Neural cell (in vitro differentiated cells): ENCODE results near the gene RAPGEF5. TPM values are rescaled to one million over a fixed set of nuclear protein-coding genes. Genes with fewer than 3 reads are reported as not detected.

Experiments used
- H2AFZ ChIP-seq: fragments of 200-600, 300-800 bp; sonication (generic), shearing (Covaris generic); 2 replicates; pipeline ENCODE4 v1.6.0; 2014; ENCODE audit warnings: low read depth, mild to moderate bottlenecking, antibody characterized with exemption, low read length, moderate library complexity
- H3F3A ChIP-seq: fragments of 200-600 bp; shearing (Covaris generic); 2 replicates; pipeline ENCODE4 v1.6.1; 2016; ENCODE audit warnings: mild to moderate bottlenecking, moderate library complexity, mixed read lengths, antibody characterized with exemption, low read length; ENCODE audit not compliant: insufficient read depth, poor library complexity, severe bottlenecking
- H3K27ac ChIP-seq: fragments of 200-600, 300-800 bp; sonication (generic), shearing (Covaris generic); 2 replicates; pipeline ENCODE4 v1.5.1; 2014; ENCODE audit warnings: mild to moderate bottlenecking, low read length, moderate library complexity
- H3K27me3 ChIP-seq: fragments of 300-800, 200-600 bp; sonication (generic), shearing (Covaris generic); 2 replicates; pipeline ENCODE4 v1.6.0; 2014; ENCODE audit warnings: mild to moderate bottlenecking, low read depth, low read length, moderate library complexity; ENCODE audit not compliant: insufficient read depth
- H3K36me3 ChIP-seq: fragments of 300-800, 200-600 bp; sonication (generic), shearing (Covaris generic); 2 replicates; pipeline ENCODE4 v1.5.1; 2014; ENCODE audit warnings: mild to moderate bottlenecking, antibody characterized with exemption, low read length, moderate library complexity; ENCODE audit not compliant: insufficient read depth
- H3K4me2 ChIP-seq: fragments of 300-800, 200-600 bp; sonication (generic), shearing (Covaris generic); 2 replicates; pipeline ENCODE4 v1.6.0; 2014; ENCODE audit warnings: mild to moderate bottlenecking, low read length
- H3K4me3 ChIP-seq: fragments of 300-800, 200-600 bp; sonication (generic), shearing (Covaris generic); 2 replicates; pipeline ENCODE4 v1.5.1; 2014; ENCODE audit warnings: mild to moderate bottlenecking, low read length, moderate library complexity
- H3K79me2 ChIP-seq: fragments of 200-600 bp; shearing (Covaris generic); replicated peaks from 2 replicates; pipeline ENCODE4 v1.6.0; 2014; ENCODE audit warnings: mild to moderate bottlenecking, low read length, moderate library complexity; ENCODE audit not compliant: insufficient read depth
- H3K9ac ChIP-seq: fragments of 300-800, 200-600 bp; sonication (generic), shearing (Covaris generic); 2 replicates; pipeline ENCODE4 v1.6.1; 2016; ENCODE audit warnings: mild to moderate bottlenecking, low read length, mixed read lengths
- H3K9me2 ChIP-seq: fragments of 200-600 bp; shearing (Covaris generic); 2 replicates; pipeline ENCODE4 v1.6.1; 2016; ENCODE audit warnings: mild to moderate bottlenecking, low read length, mixed read lengths; ENCODE audit not compliant: insufficient read depth
- H3K9me3 ChIP-seq: fragments of 200-600, 300-800 bp; sonication (generic), shearing (Covaris generic); 2 replicates; pipeline ENCODE4 v1.6.1; 2016; ENCODE audit warnings: mild to moderate bottlenecking, mixed run types, low read length, moderate library complexity, mixed read lengths
- H4K20me1 ChIP-seq: fragments of 200-600 bp; shearing (Covaris generic); 2 replicates; pipeline ENCODE4 v1.6.1; 2016; ENCODE audit warnings: mild to moderate bottlenecking, mixed run types; ENCODE audit not compliant: insufficient read depth
- EP300 ChIP-seq: fragments of 450-650 bp; conservative IDR thresholded peaks from 2 replicates; pipeline ENCODE4 v1.6.1; 2014; ENCODE audit warnings: antibody characterized with exemption, mild to moderate bottlenecking, moderate library complexity; ENCODE audit not compliant: poor library complexity, severe bottlenecking
- EZH2 ChIP-seq: fragments of 200-600, 300-800 bp; shearing (Covaris generic), sonication (generic); IDR thresholded peaks from 2 replicates; pipeline ENCODE4 v1.6.1; 2014; ENCODE audit warnings: antibody characterized with exemption, low read length, borderline replicate concordance, mild to moderate bottlenecking; ENCODE audit not compliant: insufficient read depth, poor library complexity, severe bottlenecking
- MXI1 ChIP-seq: fragments of 450-650 bp; conservative IDR thresholded peaks from 2 replicates; pipeline ENCODE4 v1.6.1; 2014; ENCODE audit warnings: antibody characterized with exemption, mild to moderate bottlenecking; ENCODE audit not compliant: poor library complexity, severe bottlenecking
- POLR2AphosphoS5 ChIP-seq: IDR thresholded peaks from 2 replicates; pipeline ENCODE4 v1.6.1; 2012
- RAD21 ChIP-seq: fragments of 450-650 bp; conservative IDR thresholded peaks from 2 replicates; pipeline ENCODE4 v1.6.1; 2014; ENCODE audit warnings: antibody characterized with exemption, mild to moderate bottlenecking, moderate library complexity
- SMC3 ChIP-seq: fragments of 450-650 bp; conservative IDR thresholded peaks from 2 replicates; pipeline ENCODE4 v1.6.1; 2014; ENCODE audit warnings: antibody characterized with exemption, mild to moderate bottlenecking, moderate library complexity; ENCODE audit not compliant: poor library complexity
- TAF1 ChIP-seq: IDR thresholded peaks from 2 replicates; pipeline ENCODE4 v1.6.1; 2012; ENCODE audit warnings: low read depth
- polyA plus RNA-seq: library from polyadenylated mRNA; depleted of rRNA; stranded (reverse); fragments of >200 nt; gene quantifications from 2 replicates; pipeline ENCODE4 v1.2.3, GENCODE V29; 2014
- TF ChIP-seq, protein P1 (sequence below): fragments of 450-650 bp; IDR thresholded peaks from 2 replicates; pipeline ENCODE4 v1.5.1; 2014; ENCODE audit warnings: antibody characterized with exemption, mild to moderate bottlenecking, moderate library complexity; ENCODE audit not compliant: poor library complexity, severe bottlenecking
- TF ChIP-seq, protein P2 (sequence below): IDR thresholded peaks from 2 replicates; pipeline ENCODE4 v1.6.1; 2012; ENCODE audit warnings: borderline replicate concordance

RAPGEF5 gene
- polyA plus RNA-seq, 1 donor from 2014 or later, result 48.0 TPM

DNA sequence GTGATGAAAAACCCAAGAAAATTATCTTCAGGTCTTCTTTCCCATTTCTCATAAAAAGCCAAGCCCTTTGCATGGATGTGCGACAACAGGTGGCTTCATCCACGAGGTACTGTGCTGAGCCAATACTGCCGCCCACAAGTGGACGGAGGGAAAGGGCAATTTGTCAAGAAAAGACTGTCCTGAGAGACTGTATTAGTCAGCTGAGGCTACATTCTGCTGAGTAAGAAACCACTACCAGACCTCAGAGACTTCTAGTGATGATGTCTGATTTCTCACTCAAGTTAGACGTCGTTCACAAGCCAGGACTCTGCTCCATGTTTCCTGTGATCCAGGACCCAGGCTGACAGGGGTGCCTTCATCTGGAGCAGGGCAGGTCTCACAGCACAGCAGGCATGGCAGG lies 239.7 kb downstream of the RAPGEF5 start:
- Histone ChIP-seq H3K4me3 (no peak overlapping the region), H3K9me2 (no peaks in the 10 kb centered on the region), H3K27ac (no peak overlapping the region), H3F3A (no peaks in the 10 kb centered on the region), H3K27me3 (no peaks in the 10 kb centered on the region), H3K79me2 (no peaks in the 10 kb centered on the region), H3K4me2 (no peak overlapping the region), H4K20me1 (no peaks in the 10 kb centered on the region), H3K9me3 (no peaks in the 10 kb centered on the region), H3K36me3 (peaks cover 8% of the 10 kb centered on the region), H3K9ac (no peak overlapping the region), H2AFZ (no peak overlapping the region)
- no peak for TF ChIP-seq TAF1
- TF ChIP-seq, protein P1, sequence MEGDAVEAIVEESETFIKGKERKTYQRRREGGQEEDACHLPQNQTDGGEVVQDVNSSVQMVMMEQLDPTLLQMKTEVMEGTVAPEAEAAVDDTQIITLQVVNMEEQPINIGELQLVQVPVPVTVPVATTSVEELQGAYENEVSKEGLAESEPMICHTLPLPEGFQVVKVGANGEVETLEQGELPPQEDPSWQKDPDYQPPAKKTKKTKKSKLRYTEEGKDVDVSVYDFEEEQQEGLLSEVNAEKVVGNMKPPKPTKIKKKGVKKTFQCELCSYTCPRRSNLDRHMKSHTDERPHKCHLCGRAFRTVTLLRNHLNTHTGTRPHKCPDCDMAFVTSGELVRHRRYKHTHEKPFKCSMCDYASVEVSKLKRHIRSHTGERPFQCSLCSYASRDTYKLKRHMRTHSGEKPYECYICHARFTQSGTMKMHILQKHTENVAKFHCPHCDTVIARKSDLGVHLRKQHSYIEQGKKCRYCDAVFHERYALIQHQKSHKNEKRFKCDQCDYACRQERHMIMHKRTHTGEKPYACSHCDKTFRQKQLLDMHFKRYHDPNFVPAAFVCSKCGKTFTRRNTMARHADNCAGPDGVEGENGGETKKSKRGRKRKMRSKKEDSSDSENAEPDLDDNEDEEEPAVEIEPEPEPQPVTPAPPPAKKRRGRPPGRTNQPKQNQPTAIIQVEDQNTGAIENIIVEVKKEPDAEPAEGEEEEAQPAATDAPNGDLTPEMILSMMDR, result no peak
- TF ChIP-seq SMC3, result no peak

GRCh38 chr7:22116451-22117030 lies 240.4 kb downstream of the RAPGEF5 start:
- no peaks in the 10 kb centered on the region for H3K27me3 ChIP-seq
- H3F3A ChIP-seq, result no peaks in the 10 kb centered on the region
- H4K20me1 ChIP-seq, result no peaks in the 10 kb centered on the region
- no peak overlapping the region for H2AFZ ChIP-seq
- no peak overlapping the region for H3K4me3 ChIP-seq
- H3K27ac ChIP-seq, result no peak overlapping the region
- TF ChIP-seq, protein P2, sequence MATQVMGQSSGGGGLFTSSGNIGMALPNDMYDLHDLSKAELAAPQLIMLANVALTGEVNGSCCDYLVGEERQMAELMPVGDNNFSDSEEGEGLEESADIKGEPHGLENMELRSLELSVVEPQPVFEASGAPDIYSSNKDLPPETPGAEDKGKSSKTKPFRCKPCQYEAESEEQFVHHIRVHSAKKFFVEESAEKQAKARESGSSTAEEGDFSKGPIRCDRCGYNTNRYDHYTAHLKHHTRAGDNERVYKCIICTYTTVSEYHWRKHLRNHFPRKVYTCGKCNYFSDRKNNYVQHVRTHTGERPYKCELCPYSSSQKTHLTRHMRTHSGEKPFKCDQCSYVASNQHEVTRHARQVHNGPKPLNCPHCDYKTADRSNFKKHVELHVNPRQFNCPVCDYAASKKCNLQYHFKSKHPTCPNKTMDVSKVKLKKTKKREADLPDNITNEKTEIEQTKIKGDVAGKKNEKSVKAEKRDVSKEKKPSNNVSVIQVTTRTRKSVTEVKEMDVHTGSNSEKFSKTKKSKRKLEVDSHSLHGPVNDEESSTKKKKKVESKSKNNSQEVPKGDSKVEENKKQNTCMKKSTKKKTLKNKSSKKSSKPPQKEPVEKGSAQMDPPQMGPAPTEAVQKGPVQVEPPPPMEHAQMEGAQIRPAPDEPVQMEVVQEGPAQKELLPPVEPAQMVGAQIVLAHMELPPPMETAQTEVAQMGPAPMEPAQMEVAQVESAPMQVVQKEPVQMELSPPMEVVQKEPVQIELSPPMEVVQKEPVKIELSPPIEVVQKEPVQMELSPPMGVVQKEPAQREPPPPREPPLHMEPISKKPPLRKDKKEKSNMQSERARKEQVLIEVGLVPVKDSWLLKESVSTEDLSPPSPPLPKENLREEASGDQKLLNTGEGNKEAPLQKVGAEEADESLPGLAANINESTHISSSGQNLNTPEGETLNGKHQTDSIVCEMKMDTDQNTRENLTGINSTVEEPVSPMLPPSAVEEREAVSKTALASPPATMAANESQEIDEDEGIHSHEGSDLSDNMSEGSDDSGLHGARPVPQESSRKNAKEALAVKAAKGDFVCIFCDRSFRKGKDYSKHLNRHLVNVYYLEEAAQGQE, result no peak
- TF ChIP-seq RAD21 (no peak), EP300 (no peak), MXI1 (no peak), EZH2 (no peak), POLR2AphosphoS5 (no peak), SMC3 (no peak), TAF1 (no peak)
- TF ChIP-seq, protein P1, result no peak
- no peaks in the 10 kb centered on the region for H3K9me3 ChIP-seq
- H3K79me2 ChIP-seq, result no peaks in the 10 kb centered on the region
- peaks cover 8% of the 10 kb centered on the region for H3K36me3 ChIP-seq
- no peaks in the 10 kb centered on the region for H3K9me2 ChIP-seq
- no peak overlapping the region for H3K9ac ChIP-seq
- no peak overlapping the region for H3K4me2 ChIP-seq
